Small intestine (tissue), 7 donors: ENCODE results near the gene ITSN2. TPM values are rescaled to one million over a fixed set of nuclear protein-coding genes. Genes with fewer than 3 reads are reported as not detected.

ENCODE experiments used
- DNase-seq, 2 donors: peaks; one replicate each; pipeline versions ENCODE4 v3.0.0 to v3.0.0-alpha.2; 2013
- FAIRE-seq: peaks from 2 replicates; lab custom pipeline; 2012; peaks lifted over from hg19 to GRCh38; lab: Jason Lieb, UNC
- H3K27ac ChIP-seq, 3 donors: one replicate each; pipeline ENCODE4 v1.5.1; 2013; ENCODE audit warnings: low read length in 2 of 3, mild to moderate bottlenecking in 2 of 3, control low read depth in 1 of 3, inconsistent platforms in 1 of 3, low read depth in 1 of 3, moderate library complexity in 1 of 3
- H3K27me3 ChIP-seq, 3 donors: one replicate each; pipeline ENCODE4 v1.6.1; 2013; ENCODE audit warnings: low read length in 3 of 3, inconsistent platforms in 1 of 3; ENCODE audit not compliant: control insufficient read depth in 3 of 3, insufficient read depth in 3 of 3
- H3K36me3 ChIP-seq, 3 donors: one replicate each; pipeline ENCODE4 v1.6.1; 2013; ENCODE audit warnings: low read length in 3 of 3, inconsistent platforms in 1 of 3, low read depth in 1 of 3, mild to moderate bottlenecking in 1 of 3, moderate library complexity in 1 of 3; ENCODE audit not compliant: control insufficient read depth in 3 of 3, insufficient read depth in 2 of 3
- H3K4me1 ChIP-seq, 3 donors: one replicate each; pipeline ENCODE4 v1.6.1; 2013; ENCODE audit warnings: low read length in 2 of 3, inconsistent platforms in 1 of 3, low read depth in 1 of 3, mild to moderate bottlenecking in 1 of 3, moderate library complexity in 1 of 3; ENCODE audit not compliant: control insufficient read depth in 3 of 3, insufficient read depth in 2 of 3
- H3K4me3 ChIP-seq, 3 donors: one replicate each; pipeline ENCODE4 v1.5.1; 2013; ENCODE audit warnings: low read length in 3 of 3, control low read depth in 1 of 3, inconsistent platforms in 1 of 3, low read depth in 1 of 3, mild to moderate bottlenecking in 1 of 3, moderate library complexity in 1 of 3
- H3K9me3 ChIP-seq, 2 donors: one replicate each; pipeline ENCODE4 v1.6.1; 2013; ENCODE audit warnings: low read depth in 1 of 2, low read length in 1 of 2; ENCODE audit not compliant: control insufficient read depth in 2 of 2, insufficient read depth in 1 of 2
- WGBS, 3 donors: extraction: QIAGEN DNeasy Blood & Tissue Kit; methylation state at CpG; one replicate each; pipeline ENCODE4 v1.1.7; 2013; 5-methylcytosine and 5-hydroxymethylcytosine counted together
- polyA plus RNA-seq, 4 donors: library from polyadenylated mRNA; stranded (reverse) in 3 of 4; unstranded in 1 of 4; fragments of 200-250 nt in 3 of 4; fragments of 120-200 nt in 1 of 4; gene quantifications; one replicate each; pipeline versions ENCODE4 v1.2.1 to v1.2.3, GENCODE V29; 2013
- donor health status: healthy with polysubstance abuse.
- donor health status: control.
- donor health status: control.
- donor health status: Bipolar disorder and iron deficiency.
- donor health status: healthy.

The ITSN2 gene
- polyA plus RNA-seq, 4 donors: 16.3 to 37.1 (median 29.5) TPM

- no peaks in the 10 kb centered on the region for H3K36me3 ChIP-seq
- FAIRE-seq: no peak
- 60 to 74% (median 66%) methylated on average over 1 of the region's 1 CpG for WGBS, 3 donors
- no peaks in the 10 kb centered on the region for H3K9me3 ChIP-seq
- no peak overlapping the region for H3K27ac ChIP-seq
- no peaks in the 10 kb centered on the region for H3K27me3 ChIP-seq
- DNase-seq: no peak
- H3K4me3 ChIP-seq: no peak overlapping the region
- H3K4me1 ChIP-seq: peaks cover 0 to 14% (median 1%) of the 10 kb centered on the region in 3 donors
Measured at GRCh38 chr2:24351981-24352380, 8.4 kb downstream of the ITSN2 start.

GRCh38 chr2:24351627-24351938 lies 8.8 kb downstream of the ITSN2 start:
- no peaks in the 10 kb centered on the region for H3K9me3 ChIP-seq
- DNase-seq (no peak), FAIRE-seq (no peak)
- 56 to 63% (median 60%) methylated on average over 3 of the region's 3 CpGs for WGBS, 3 donors
- H3K36me3 ChIP-seq: no peaks in the 10 kb centered on the region
- no peaks in the 10 kb centered on the region for H3K27me3 ChIP-seq
- H3K4me3 ChIP-seq: no peak overlapping the region
- H3K27ac ChIP-seq: no peak overlapping the region
- H3K4me1 ChIP-seq: peaks cover 0 to 14% (median 1%) of the 10 kb centered on the region in 3 donors

GRCh38 chr2:24350826-24351626 lies 9.3 kb downstream of the ITSN2 start:
- H3K27ac ChIP-seq: no peak overlapping the region
- H3K9me3 ChIP-seq: no peaks in the 10 kb centered on the region
- DNase-seq (no peak), FAIRE-seq (no peak)
- no peaks in the 10 kb centered on the region for H3K36me3 ChIP-seq
- 87 to 94% (median 92%) methylated on average over 7 of the region's 7 CpGs for WGBS, 3 donors
- no peak overlapping the region for H3K4me3 ChIP-seq
- peaks cover 0 to 14% (median 1%) of the 10 kb centered on the region in 3 donors for H3K4me1 ChIP-seq
- H3K27me3 ChIP-seq: no peaks in the 10 kb centered on the region

GRCh38 chr2:24349097-24349496 lies 11.2 kb downstream of the ITSN2 start:
- Histone ChIP-seq H3K4me1 (peaks cover 0 to 12% (median 1%) of the 10 kb centered on the region in 3 donors), H3K36me3 (peaks cover 0 to 3% (median 0%) of the 10 kb centered on the region in 3 donors), H3K4me3 (no peak overlapping the region), H3K9me3 (no peaks in the 10 kb centered on the region), H3K27me3 (no peaks in the 10 kb centered on the region), H3K27ac (no peak overlapping the region)
- DNase-seq: no peak
- FAIRE-seq: no peak

- DNase-seq: no peak
- WGBS, 3 donors: 87 to 91% (median 88%) methylated on average over 4 of the region's 4 CpGs
- no peaks in the 10 kb centered on the region for H3K9me3 ChIP-seq
- peaks cover 0 to 3% (median 0%) of the 10 kb centered on the region in 3 donors for H3K36me3 ChIP-seq
- H3K4me3 ChIP-seq: no peak overlapping the region
- H3K27me3 ChIP-seq: no peaks in the 10 kb centered on the region
- H3K4me1 ChIP-seq: peaks cover 2 to 10% (median 5%) of the 10 kb centered on the region in 3 donors
- no peak overlapping the region for H3K27ac ChIP-seq
- no peak for FAIRE-seq
Measured at GRCh38 chr2:24345937-24346336, 14.4 kb downstream of the ITSN2 start.

GRCh38 chr2:24343225-24343882 lies 17.0 kb downstream of the ITSN2 start:
- FAIRE-seq (no peak), DNase-seq (no peak)
- peaks cover 2 to 9% (median 8%) of the 10 kb centered on the region in 3 donors for H3K4me1 ChIP-seq
- H3K27ac ChIP-seq: no peak overlapping the region
- H3K36me3 ChIP-seq: peaks cover 0 to 3% (median 0%) of the 10 kb centered on the region in 3 donors
- H3K27me3 ChIP-seq: no peaks in the 10 kb centered on the region
- H3K4me3 ChIP-seq: no peak overlapping the region
- no peaks in the 10 kb centered on the region for H3K9me3 ChIP-seq
- 45 to 71% (median 70%) methylated on average over 1 of the region's 1 CpG for WGBS, 3 donors

GRCh38 chr2:24342110-24342910 lies 18.0 kb downstream of the ITSN2 start:
- H3K4me3 ChIP-seq: no peak overlapping the region
- peaks cover 2 to 13% (median 9%) of the 10 kb centered on the region in 3 donors for H3K4me1 ChIP-seq
- DNase-seq (peak; percentile 57), FAIRE-seq (no peak)
- peak overlapping the region in 1 of 3 donors; percentile 20 for H3K27ac ChIP-seq
- H3K36me3 ChIP-seq: peaks cover 0 to 3% (median 0%) of the 10 kb centered on the region in 3 donors
- no peaks in the 10 kb centered on the region for H3K27me3 ChIP-seq
- no peaks in the 10 kb centered on the region for H3K9me3 ChIP-seq
- 82 to 83% (median 82%) methylated on average over 9 of the region's 9 CpGs for WGBS, 3 donors

- Histone ChIP-seq H3K9me3 (no peaks in the 10 kb centered on the region), H3K27ac (no peak overlapping the region), H3K4me3 (no peak overlapping the region), H3K36me3 (peaks cover 0 to 3% (median 0%) of the 10 kb centered on the region in 3 donors), H3K27me3 (no peaks in the 10 kb centered on the region), H3K4me1 (peaks cover 2 to 19% (median 9%) of the 10 kb centered on the region in 3 donors)
- 88 to 99% (median 92%) methylated on average over 6 of the region's 6 CpGs for WGBS, 3 donors
- DNase-seq (no peak), FAIRE-seq (no peak)
Measured at GRCh38 chr2:24339856-24340262, 20.5 kb downstream of the ITSN2 start.
